Muscle layer of duodenum (tissue), 2 donors: ENCODE data around the gene GADD45GIP1.

Experiments used
- H3K27ac ChIP-seq: one replicate; pipeline ENCODE4 v1.7.0; 2013; ENCODE audit warnings: mild to moderate bottlenecking, low read length
- H3K27me3 ChIP-seq: one replicate; pipeline ENCODE4 v1.7.0; 2013; ENCODE audit warnings: low read depth, mild to moderate bottlenecking, control low read depth, low read length
- H3K36me3 ChIP-seq, 2 donors: one replicate each; pipeline ENCODE4 v1.7.0; 2013; ENCODE audit warnings: low read length in 2 of 2, control low read depth in 1 of 2, mild to moderate bottlenecking in 1 of 2; ENCODE audit not compliant: insufficient read depth in 2 of 2, control insufficient read depth in 1 of 2
- H3K4me1 ChIP-seq, 2 donors: one replicate each; pipeline ENCODE4 v1.7.0; 2013; ENCODE audit warnings: low read length in 2 of 2, mild to moderate bottlenecking in 2 of 2, control low read depth in 1 of 2, moderate library complexity in 1 of 2; ENCODE audit not compliant: insufficient read depth in 2 of 2, control insufficient read depth in 1 of 2
- H3K4me3 ChIP-seq, 2 donors: one replicate each; pipeline ENCODE4 v1.7.0; 2013; ENCODE audit warnings: low read length in 2 of 2, low read depth in 1 of 2, mild to moderate bottlenecking in 1 of 2
- H3K9me3 ChIP-seq, 2 donors: one replicate each; pipeline ENCODE4 v1.7.0; 2013; ENCODE audit warnings: low read length in 2 of 2, control low read depth in 1 of 2, mild to moderate bottlenecking in 1 of 2; ENCODE audit not compliant: control insufficient read depth in 1 of 2
- donor health status: healthy.

Gene GADD45GIP1

DNA sequence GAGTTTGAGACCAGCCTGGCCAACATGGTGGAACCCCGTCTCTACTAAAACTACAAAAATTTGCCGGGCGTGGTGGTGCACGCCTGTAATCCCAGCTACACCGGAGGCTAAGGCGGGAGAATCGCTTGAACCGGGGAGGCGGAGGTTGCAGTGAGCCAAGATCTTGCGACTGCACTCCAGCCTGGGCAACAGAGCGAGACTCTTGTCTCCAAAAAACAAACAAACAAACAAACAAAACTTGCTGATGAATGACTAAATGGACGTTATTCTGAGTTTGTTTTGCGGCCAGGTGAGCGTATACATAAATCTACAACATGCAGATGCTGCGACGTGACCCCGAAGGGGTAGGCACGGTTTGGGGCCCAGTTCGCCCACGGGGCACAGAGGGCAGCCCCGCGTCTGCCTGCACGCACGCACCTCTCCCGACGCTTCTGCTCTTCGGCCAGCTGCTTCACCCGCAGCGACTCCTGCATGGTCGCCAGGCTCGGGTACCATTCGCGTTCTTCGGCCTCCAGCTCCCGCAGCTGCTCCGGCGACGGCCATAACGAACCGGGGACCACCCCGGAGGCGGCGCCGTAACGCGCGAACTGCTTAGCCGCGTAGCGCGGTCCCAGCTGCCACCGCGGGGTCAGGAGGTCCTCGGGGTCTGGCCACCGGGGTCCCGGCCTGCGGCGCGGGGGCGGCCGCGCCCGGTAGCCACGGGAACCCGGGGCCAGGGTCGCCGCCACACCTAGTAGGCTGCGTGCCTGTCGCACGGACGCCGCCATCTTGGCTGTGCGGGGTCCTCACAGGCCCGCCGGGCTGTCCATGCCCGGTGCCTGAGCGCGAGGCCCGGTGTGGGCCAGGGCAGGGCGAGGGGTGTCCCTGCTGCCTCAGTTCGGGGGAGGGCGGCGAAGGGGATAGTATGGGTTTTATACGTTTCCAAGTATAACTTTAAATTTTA, at the start of gene GADD45GIP1:
TSS of gene GADD45GIP1 (minus strand) at position 778 of the 943 bp plus-strand sequence. CDS start at position 767, 11 bp downstream.
- H3K36me3 ChIP-seq: peaks cover 9 to 24% of the 10 kb centered on the region in 2 donors
- H3K4me3 ChIP-seq: peak within 1 kb of the TSS; percentile 74 to 94
- H3K9me3 ChIP-seq: no peaks in the 10 kb centered on the region
- H3K27me3 ChIP-seq: no peaks in the 10 kb centered on the region
- H3K27ac ChIP-seq: peak within 1 kb of the TSS; percentile 51
- H3K4me1 ChIP-seq: peaks cover 0 to 30% of the 10 kb centered on the region in 2 donors

DNA sequence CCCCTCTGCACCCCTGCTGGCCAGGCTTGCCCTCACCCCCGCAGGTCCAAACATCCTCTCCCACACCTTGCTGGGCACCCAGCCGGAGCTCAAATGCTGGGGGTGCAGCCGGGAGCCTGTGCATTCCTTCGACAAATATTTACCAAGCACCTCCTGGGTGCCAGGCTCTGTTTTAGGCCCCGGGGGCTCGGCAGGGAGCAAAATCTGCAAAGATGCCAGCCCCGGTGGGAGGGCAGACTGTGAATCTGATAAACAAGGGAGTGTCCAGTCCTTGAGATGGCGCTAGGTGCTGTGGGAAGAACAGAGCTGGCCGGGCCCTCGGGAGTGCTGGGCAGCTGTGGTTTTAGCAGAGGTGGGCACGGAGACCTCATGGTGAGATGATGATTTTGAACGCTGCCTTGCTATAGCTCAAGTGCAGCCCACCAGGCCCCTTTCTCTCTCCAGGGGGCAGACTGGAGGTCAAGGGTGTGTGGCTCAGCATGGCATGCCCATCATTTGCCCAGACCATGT, 48.9 kb upstream of the GADD45GIP1 start:
- no peak overlapping the region for H3K27ac ChIP-seq
- H3K36me3 ChIP-seq: peaks cover 0 to 4% of the 10 kb centered on the region in 2 donors
- H3K4me3 ChIP-seq: no peak overlapping the region
- H3K27me3 ChIP-seq: no peaks in the 10 kb centered on the region
- H3K9me3 ChIP-seq: no peaks in the 10 kb centered on the region
- peaks cover 23 to 77% of the 10 kb centered on the region in 2 donors for H3K4me1 ChIP-seq

DNA sequence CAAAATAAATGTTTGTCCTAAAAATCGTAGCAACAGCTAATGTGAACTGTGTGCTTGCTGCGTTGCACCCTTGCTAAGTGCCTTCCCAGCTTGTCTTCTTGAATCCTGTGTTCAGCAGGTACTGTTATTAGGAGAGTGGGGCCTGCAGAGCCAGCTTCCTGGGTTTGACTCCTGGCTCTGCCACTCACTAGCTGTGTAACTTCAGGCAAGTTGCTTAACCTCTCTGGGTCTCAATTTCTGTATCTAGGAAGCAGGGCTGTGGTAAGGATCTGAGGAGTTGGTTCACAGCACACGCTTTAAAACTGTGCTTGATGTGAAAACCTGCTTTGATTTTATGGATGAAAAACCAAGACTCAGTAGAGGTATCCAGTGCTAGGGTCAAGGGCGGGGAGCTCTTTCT, 48.2 kb upstream of the GADD45GIP1 start:
- Histone ChIP-seq H3K27me3 (no peaks in the 10 kb centered on the region), H3K4me1 (peaks cover 23 to 77% of the 10 kb centered on the region in 2 donors), H3K4me3 (no peak overlapping the region), H3K36me3 (peaks cover 0 to 4% of the 10 kb centered on the region in 2 donors), H3K27ac (no peak overlapping the region), H3K9me3 (no peaks in the 10 kb centered on the region)

DNA sequence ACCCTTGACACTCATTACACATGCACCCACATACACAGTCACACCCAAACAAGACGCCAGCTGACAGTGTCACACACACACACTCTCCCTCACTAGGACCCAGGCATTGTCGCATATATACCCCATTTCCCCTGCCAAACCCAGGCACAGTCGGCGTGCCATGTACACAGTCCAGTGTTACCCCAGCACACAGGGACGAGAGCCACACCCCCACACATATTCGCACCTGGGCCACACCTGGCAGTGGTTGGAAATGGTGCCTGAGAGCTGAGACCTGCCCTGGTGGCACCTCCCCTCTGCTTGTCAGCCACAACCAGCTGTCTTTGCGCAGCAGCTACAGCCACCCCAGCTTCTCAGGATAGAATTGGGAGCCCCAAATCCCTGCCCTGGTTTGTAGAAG, 47.2 kb upstream of the GADD45GIP1 start:
- no peaks in the 10 kb centered on the region for H3K9me3 ChIP-seq
- H3K36me3 ChIP-seq: peaks cover 0 to 4% of the 10 kb centered on the region in 2 donors
- no peak overlapping the region for H3K27ac ChIP-seq
- no peaks in the 10 kb centered on the region for H3K27me3 ChIP-seq
- H3K4me3 ChIP-seq: no peak overlapping the region
- peaks cover 19 to 73% of the 10 kb centered on the region in 2 donors for H3K4me1 ChIP-seq

DNA sequence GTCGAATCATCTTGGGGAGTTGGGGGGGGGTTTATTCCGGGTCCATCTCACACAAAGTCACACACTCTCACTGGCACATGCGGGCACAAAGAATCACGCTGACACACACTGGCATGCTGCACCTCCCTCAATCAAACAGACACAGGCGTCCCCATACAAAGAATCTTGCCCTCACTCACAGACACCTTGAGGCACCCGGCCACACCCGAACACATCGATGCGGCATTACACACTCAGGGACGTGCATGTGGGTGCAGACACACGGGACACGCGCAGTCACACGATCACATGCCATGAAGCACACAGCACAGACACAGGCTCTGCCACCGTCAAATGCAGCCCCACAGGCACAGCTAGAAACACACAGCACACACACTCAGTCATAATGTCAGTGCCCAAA, 46.1 kb upstream of the GADD45GIP1 start:
- Histone ChIP-seq H3K27ac (no peak overlapping the region), H3K36me3 (peaks cover 0 to 4% of the 10 kb centered on the region in 2 donors), H3K4me1 (peaks cover 12 to 61% of the 10 kb centered on the region in 2 donors), H3K4me3 (no peak overlapping the region), H3K9me3 (no peaks in the 10 kb centered on the region), H3K27me3 (no peaks in the 10 kb centered on the region)

DNA sequence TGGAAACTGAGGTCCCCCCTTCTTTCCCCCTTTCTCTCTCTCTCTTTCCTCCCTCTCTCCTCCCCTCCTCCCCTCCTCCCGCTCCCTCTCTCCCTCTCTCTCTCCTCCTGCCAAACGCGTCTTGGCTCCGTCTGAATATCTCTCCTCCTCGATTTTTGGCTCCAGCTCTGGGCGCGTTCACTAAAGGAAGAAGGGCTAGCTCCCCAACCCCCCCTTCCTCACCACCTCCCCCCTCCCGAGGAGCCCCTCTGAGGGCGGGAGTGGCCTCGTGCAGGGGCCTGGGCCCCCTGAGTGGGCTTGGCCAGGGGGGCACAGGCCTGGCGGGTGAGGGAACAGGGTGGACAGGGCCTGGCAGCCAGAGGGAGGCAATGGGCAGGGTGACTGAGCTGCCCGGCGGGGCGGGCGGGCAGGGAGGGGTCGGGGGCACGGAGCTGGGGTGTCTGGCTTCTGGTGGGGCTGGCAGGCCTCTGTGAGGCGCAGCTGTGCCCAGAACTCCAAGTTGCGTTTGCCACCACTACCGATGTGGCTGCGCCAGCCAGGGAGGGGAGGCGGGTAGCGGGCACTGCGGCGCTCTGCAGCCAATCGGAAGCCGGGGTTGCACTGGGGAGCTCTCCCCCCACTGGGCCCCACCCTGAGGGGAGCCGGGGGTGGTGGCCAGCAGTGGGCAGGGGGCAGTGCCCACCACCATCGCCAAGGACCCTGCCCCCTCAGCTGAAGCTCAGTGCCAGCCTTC, 45.3 kb upstream of the GADD45GIP1 start:
- peak overlapping the region; percentile 75 for H3K27ac ChIP-seq
- H3K9me3 ChIP-seq: no peaks in the 10 kb centered on the region
- no peaks in the 10 kb centered on the region for H3K27me3 ChIP-seq
- peaks cover 0 to 4% of the 10 kb centered on the region in 2 donors for H3K36me3 ChIP-seq
- H3K4me1 ChIP-seq: peaks cover 8 to 62% of the 10 kb centered on the region in 2 donors
- H3K4me3 ChIP-seq: peak overlapping the region in 1 of 2 donors; percentile 46

DNA sequence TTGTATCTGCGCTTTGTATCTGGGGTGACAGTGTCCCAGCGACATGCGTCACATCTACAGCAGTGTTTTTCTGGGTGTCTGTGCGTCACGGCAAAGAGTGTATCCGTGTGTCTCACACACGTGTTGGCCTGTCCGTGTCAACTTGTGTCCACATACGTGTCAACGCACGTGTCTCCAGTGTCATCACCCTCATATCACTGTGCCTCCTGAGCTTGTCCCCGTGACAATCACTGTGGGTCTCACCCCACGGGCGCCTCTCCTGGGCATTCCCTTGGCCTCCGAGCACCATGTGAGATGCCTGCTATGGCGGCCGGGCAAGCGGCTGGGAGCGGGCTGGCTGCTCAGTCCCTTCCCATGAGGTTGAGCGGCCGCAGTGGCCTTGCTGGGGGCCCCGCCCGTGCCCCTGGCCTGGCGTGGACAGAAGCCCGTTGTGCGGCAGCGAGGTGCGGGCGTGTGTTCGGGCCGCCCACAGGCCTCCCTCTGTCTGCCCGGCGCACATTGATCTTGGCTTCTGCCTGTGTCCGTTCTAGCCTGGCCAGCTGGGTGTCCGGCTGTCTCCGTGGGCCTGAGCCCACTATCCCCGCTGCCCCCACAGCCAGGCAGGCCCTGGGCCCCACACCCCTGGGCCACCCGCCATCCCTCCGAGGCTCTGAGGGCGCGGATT, 44.6 kb upstream of the GADD45GIP1 start:
- Histone ChIP-seq H3K9me3 (no peaks in the 10 kb centered on the region), H3K4me3 (peak overlapping the region in 1 of 2 donors; percentile 46), H3K36me3 (peaks cover 0 to 4% of the 10 kb centered on the region in 2 donors), H3K27me3 (no peaks in the 10 kb centered on the region), H3K4me1 (peaks cover 8 to 61% of the 10 kb centered on the region in 2 donors), H3K27ac (peak overlapping the region; percentile 75)

DNA sequence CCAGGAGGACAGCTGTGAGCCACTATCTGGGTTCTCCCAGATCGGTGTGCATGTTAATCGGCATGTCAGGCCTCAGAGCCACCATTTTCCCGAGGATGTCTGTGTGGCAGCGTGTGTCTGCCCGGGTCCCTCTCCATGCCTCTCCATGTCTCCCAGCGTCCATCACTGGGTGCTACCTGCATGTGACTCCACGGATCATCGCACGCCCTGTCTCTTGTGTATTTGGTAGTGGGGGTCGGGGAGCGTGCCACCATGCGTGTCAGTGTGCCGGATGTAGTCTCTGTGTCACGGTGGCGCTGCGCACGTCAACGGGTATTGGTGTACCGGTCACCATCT, 44.1 kb upstream of the GADD45GIP1 start:
- H3K4me3 ChIP-seq: no peak overlapping the region
- no peaks in the 10 kb centered on the region for H3K9me3 ChIP-seq

DNA sequence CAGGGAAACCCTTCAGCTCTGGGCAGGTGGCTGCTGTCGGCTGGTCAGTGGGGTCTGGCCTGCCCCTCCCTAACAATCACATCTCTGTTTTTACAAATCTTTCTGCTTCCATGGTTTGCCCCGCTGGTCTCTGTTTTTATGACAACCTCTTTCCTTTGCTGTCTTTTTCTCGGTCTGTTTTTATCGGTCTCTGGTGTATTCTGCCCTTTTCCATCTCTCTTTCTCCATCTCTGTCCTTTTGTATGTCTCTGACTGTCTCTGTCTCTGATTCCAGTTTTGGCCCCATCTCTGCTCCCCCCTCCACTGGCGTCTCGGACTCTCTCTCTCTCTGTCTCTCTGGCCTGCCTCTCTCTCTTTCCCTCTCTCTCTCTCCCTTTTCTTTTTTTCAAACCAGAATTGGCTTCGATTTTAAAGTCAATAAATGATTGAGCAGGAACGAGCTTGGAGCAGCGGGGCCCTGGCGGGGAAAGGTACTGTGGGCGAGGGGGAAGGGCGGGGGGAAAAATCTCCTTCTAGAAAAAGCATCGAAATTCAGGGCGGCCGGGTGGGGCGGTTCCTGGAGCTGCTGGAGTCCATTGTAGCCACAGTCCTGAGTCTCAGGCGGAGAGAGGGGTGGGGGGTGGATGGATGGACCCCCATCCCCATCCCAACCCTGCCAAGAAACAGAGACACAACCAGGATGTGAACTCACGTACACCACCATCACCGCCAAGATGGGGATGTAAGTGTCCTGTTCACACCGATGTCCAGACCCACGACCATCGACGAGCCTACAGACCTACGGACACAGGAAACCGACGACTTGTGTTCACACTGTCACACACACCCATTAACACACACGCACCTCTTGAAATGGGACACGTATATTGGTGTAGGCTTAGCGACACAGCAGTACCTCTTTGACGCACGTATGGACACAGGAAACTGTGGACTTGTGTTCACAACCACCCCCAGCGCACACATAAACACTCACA, 41.2 kb upstream of the GADD45GIP1 start:
- peak overlapping the region in 1 of 2 donors; percentile 89 for H3K4me3 ChIP-seq
- H3K27ac ChIP-seq: peak overlapping the region; percentile 8
- H3K36me3 ChIP-seq: peaks cover 0 to 4% of the 10 kb centered on the region in 2 donors
- peaks cover 0 to 48% of the 10 kb centered on the region in 2 donors for H3K4me1 ChIP-seq
- no peaks in the 10 kb centered on the region for H3K9me3 ChIP-seq
- no peaks in the 10 kb centered on the region for H3K27me3 ChIP-seq

More for the DNA sequence above, 44.1 kb upstream of the GADD45GIP1 start:
- Histone ChIP-seq H3K27ac (peak overlapping the region; percentile 75), H3K27me3 (no peaks in the 10 kb centered on the region), H3K36me3 (peaks cover 0 to 4% of the 10 kb centered on the region in 2 donors), H3K4me1 (peaks cover 4 to 56% of the 10 kb centered on the region in 2 donors)
